GM18867 (cell line): ENCODE data around the gene VWA5A.
"Not testable (repeated sequence)": the region's sequence is repeated elsewhere in the genome, so short reads cannot be mapped to it uniquely, and the experiment has no call there.

Experiments used
- ATAC-seq: cut with Tn5 transposase; IDR thresholded peaks from one replicate; pipeline ENCODE4 v1.9.1; 2021; ENCODE audit warnings: mild to moderate bottlenecking, moderate library complexity; ENCODE audit not compliant: unreplicated experiment

Gene VWA5A

DNA sequence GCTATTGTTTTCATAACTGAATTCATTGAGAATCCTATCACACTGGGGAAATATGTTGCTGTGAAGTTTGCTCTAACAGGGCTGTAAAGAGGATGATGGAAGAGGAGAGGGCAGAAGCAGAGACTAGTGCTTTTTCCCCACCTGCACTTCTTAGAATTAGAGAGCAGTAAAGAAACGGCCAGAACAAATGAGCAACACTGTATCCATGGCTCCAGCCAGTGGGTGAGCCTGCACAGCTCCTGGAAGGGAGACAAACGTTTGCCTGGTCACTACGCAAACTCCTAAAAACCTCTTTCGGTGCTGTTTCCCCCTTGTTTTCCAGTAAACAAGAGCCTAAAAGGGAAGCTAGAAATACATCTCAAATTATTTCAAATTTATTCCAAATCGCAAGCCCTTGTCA, 45.7 kb downstream of the VWA5A start:
- no peak for ATAC-seq

DNA sequence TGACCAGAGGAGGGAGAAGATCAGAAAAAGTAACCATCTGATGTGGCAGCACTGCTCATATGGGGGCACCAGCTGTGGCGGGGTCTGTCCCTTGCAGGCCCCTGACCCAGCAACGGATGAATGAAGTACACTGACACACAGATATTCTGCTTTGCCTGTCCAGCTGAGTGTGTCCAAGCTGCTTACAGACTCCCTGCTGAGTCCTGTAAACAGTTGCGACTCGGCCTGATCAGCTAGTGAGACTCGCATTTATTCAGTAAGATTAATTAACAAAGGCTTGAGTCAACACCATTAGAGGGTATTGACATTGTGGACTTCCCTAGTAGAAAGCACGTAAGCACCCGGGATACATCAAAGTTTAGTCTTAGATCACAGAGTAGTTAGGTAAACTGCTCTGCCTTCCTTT, 52.6 kb downstream of the VWA5A start:
- no peak for ATAC-seq

DNA sequence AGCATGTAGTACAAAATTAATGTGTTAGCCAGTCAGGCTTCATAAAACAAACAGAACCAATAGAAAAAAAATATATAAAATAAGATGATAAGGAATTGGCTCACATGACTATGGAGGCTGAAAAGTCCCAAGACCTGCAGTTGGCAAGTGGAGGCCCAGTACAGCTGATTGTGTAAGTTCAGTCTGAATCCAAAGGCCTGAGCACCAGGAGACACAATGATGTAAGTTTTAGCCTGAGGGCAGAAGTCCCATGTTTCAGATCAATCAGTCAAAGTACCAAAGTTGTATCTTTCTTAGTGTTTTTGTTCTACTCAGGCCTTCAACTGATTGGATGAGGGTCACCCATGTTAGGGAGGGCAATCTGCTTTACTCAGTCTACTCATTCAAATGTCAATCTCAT, 53.5 kb downstream of the VWA5A start:
- no peak for ATAC-seq

DNA sequence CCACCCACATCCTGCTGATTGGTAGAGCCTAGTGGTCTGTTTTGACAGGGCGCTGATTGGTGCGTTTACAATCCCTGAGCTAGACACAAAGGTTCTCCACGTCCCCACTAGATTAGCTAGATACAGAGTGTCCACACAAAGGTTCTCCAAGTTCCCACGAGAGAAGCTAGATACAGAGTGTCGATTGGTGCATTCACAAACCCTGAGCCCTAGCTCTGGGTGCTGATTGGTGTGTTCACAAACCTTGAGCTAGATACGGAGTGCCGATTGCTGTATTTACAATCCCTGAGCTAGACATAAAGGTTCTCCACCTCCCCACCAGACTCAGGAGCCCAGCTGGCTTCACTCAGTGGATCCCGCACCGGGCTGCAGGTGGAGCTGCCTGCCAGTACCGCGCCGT, 55.1 kb downstream of the VWA5A start:
- not testable (repeated sequence) for ATAC-seq

DNA sequence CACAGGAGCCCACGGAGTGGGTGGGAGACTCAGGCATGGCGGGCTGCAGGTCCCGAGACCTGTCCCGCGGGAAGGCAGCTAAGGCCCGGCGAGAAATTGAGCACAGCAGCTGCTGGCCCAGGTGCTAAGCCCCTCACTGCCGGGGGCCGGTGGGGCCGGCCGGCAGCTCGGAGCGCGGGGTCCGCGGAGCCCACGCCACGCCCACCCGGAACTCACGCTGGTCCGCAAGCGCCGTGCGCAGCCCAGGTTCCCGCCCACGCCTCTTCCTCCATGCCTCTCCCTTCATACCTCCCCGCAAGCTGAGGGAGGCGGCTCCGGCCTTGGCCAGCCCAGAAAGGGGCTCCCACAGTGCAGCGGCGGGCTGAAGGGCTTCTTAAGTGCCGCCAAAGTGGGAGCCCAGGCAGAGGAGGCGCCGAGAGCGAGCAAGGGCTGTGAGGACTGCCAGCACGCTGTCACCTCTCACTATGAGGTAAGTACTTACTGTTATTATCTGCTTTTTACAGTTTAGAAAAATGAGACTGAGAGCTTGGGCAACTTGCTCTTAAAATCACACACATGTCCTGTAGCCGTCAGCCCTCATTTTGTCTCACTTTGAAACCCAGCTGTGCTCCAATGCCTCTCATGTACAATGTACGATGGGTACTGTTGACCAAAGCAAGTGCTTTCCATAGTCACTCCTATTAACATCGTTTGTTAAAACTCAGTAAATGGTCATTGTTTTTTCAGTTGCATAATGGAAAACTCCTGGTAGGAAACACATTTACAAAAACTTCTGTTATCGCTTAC, 55.7 kb downstream of the VWA5A start:
- ATAC-seq, result no peak

DNA sequence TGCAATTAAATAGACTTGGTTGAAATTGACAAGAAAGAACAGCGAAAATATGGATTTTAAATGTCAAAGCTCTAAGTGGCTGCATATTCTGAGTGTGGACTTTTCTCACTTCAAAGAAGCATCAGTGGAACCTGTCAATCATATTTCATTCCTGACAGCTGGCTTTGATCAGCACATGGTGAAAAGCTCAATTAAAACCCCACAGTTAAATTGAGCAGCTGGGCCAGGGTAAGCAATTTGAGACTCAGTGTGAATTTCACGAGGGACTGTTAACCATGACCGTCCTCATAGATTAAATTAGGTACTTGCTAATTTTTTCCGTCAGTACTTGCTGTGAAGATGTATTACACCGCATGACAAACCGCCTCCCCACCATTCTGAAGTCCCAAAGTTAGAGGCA, 56.9 kb downstream of the VWA5A start:
- ATAC-seq, result no peak

DNA sequence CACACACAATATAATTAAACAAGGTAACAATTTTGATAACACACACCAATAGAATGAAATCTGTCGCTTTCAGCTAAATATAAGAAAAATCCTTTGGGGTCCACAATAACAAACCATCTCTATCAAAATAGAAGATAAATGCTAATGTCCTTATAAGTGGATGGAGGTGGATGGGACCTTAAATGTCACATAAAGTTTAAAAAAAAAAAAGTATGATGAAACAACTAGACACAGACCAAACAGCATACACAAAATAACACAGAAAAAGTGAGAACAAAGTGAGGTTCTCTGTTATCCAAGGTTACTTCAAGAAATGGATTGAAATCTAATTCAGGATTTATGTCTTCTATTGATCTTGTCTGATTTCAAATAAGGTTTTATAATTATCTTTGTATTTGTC, 57.3 kb downstream of the VWA5A start:
- no peak for ATAC-seq

DNA sequence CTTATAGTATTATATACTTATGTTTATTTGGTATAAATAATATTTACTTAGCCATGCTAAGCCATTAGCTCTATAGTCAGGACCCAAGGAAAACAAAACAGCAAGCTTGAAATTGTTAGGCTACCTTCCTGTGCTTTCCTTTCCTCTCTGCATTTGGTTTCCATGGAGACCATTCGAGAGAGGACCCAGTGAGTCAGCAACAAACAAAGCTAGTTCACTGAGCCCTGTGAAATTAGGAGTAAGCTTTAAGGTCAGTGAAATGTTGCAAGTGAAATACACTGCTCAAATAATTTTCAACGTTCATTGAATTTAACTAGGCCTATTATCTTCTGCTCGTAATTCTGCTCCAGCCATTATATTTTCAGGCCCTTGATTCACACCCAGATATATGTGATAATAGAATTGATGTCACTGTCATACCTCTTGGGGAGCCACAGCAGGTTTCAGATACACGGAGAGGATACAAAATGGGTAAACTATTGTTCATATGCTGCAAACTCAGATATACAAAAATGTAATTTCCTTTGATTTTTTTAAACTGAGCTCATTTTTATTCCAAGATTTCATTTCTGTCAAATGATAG, 58.8 kb downstream of the VWA5A start:
- no peak for ATAC-seq

DNA sequence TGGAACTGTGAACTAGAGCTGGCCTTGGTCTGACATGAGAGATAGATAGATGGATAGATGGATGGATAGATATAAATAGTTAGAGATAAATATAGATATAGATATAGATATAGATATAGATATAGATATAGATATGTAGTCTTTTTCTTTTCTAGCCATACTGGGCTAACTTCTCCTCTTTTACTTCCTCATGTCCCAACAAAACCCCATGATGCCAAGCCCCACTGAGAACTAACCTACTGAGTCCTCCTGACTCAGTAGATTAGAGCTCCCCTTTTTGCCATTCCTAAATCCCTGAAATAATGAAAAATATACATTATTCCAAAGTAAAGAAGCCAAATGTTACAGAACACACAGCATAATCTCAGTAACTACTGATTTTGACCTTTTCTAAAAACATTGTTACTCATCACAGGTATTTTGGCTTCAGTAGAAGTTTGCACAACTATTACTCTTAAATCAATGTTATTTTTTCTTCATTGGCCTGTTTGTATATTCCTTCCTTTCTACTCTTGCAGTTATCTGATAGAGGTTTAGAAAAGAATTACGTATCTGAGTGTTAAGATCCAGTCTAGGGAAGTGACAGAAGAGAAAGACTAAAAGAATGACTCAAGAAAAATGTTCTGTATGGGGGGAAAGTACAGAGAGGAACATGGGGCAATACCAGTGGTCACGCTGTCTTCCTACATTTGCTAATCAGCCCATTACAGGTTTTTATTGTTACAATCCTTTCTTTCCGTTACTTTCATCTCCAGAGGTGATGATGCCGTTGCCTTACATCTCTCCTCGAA, 61.9 kb downstream of the VWA5A start:
- no peak for ATAC-seq

DNA sequence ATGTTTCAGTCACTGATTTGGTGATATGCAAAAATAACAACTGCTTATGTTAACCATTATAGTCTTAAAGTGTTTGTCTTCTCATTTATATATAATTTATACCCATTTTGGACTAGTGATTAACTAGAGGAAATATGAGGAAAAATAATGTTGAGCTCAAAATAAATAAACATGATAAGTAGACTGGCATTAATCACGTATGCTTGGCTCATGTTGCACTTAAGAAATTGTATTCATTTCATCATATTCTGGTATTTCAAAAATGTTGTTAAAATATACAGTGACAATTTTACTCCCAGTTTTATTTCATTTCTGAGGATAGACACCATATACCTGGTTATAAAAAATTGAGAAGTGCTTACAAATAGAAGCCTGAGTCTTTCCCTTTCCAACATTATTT, 64.1 kb downstream of the VWA5A start:
- ATAC-seq, result no peak

DNA sequence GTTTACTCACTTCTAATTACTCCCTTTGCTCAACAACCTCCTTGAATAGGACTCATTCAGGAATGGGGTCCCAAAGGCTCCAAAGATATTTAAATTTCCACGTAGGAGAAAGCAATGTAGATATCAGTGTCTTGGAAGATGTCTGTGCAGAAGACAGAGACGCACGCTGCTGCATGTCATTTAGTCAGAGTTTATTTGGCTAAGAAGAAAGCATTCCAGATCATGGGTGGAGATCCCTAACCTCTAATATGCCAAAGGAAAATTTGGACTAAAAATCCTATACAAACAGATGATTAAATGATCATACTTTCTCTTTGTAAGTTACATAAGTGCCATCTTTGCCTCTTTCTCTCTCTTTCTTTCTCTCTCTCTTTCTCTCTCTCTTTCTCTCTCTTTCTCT, 67.8 kb downstream of the VWA5A start, which contains the start of gene OR10D3:
TSS of gene OR10D3 (plus strand) at position 278 of the 400 bp plus-strand sequence. CDS start 1,925 bp downstream, outside the sequence.
- ATAC-seq, result no peak

DNA sequence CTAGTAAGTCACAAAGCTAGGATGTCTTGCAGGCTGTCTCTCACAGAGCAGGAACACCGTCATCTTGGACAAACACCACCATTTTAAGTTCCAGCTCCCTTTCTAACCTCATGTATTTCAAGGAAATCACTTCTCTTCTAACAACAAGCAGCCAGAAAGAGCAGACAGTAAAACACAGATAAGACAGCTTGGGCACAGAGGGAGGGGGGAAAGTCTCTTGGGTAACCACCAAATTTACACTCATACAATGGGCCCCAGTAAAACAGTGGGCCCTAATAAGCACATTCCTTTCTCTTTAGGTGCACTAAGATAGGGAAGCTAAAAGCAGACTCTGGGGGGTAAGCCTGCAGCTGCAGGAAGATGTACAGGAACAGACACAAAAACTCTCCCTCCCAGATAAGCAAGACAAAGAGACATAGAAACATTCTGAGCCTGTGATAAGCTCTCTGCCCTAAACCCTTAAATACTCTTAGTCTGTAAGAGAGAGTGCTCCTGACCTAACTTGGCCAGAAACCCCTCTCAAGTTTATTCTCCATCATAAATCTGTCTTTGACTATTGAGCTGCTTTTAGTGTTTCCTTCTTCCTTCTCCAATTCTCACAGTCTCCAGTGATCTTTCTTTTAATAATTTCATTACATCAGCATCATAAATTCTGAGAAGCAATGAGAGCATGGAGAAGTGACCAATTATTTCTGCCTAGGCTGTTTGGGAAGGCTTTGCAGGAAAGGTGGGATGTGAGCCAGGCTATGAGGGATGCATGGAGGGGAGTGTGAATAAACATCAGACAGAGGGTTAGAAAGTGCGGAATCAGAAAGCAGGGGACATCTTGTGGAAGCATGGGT, 75.3 kb downstream of the VWA5A start:
- ATAC-seq, result no peak

DNA sequence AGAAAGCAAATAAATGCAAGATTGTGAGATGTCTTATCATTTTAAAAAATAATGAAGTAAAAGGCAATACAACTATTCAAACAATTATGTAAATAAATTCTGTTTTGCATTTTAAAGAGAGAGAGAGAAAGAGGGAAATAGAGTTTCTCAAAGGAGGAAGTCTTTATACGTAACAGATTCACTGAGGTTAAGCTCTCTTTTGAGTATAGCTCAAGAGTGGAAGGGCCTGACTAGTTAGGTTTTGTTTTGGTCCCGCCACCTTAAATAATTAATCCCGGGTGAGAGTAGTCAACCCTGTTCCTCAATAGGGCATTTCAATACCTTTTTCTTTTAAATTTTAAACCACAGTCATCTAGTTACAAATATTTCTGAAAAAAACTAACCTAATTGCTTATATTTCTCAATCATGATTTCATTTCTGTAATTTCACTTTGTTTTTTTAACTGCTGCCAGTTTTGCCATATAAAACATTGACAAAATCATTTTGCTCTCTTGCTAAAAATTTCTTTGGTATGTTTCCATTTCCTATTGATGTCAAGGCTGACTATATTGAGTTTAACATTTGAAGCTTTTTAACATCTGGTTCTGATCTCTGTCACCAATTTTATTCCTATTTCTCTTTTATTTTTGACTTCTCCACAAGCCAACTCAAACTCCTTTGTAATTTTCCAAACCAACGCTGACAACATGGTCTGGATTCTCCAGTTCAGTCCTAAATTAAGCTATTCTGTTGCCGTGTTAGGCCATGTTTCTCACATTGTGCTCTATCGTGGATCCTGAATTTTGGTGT, 78.2 kb downstream of the VWA5A start:
- ATAC-seq, result peak; percentile 72

DNA sequence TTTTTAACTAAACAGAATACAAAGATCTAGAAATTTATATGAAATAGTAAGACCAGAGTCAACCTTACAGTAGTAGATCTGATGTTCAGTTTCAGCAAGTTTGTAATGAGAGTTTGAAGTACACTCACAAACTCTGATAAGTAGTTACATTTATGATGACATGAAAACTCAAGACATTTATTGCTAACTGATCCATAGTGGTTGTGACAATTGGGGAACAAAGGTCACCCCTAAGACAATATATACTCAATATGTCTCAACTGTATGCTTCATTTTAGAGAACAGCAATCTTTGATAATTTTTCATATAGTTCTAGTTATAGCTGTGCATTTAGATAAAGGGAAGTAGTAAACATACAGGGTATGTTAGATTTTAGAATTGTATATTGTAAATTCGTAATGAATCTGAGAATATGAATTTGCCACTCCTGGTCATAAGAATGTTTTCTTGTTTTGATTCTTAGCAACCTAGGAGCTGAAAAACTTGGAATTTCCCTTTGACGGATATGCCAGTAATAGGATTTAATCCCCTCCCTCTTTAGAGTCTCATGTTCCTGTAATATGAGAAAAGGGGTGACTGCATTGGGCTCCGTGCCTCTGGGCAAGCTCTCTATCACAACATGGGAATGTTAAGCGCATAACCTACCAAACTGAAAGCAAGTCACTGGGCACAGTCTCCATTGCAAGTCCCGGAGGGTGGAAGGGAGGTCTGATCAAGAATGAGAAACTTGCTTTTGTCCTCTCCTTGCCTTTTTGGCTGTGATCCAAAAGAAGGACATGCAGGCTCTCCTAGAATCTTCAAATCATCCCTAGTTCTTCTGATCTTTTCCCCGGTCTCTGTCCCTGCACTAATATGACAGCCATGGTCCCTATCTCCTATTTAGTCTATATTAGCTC, 79.3 kb downstream of the VWA5A start:
- ATAC-seq, result no peak

DNA sequence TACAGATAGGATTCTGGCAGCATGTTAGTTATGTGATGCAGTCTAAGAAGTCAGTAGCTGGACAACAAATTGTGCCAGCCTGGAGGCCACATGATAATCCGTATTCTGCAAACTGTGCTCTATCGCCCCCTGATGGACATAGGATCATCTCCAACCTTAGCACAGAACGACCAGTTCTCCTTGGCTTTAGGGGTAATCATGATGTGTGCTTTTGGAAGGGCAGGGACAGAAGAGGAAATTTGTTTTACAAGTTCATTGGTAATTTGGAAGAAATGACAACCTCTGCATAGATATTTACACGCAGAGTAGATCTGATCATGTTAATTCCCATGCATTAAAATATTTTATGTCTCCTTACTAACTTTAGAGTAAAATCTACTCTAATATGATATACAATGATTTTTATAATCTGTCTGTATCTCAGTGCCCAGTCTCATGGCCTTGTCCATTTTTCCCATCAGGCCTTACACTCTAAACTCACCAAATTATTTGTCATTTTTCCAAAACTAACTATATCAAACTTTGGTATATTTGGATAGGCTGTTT, 80.0 kb downstream of the VWA5A start:
- ATAC-seq, result peak; percentile 85
